H9 (cell line): ENCODE measurements around the gene STYXL1. TPM values are rescaled to one million over a fixed set of nuclear protein-coding genes. Genes with fewer than 3 reads are reported as not detected.
A peak's percentile ranks its signal among the peaks of the same experiment; 100 is the strongest.

Experiments
- DNase-seq: peaks from one replicate; pipeline ENCODE4 v3.0.0-alpha.2; 2017
- H2AFZ ChIP-seq: one replicate; pipeline ENCODE4 v1.6.1; 2013; ENCODE audit warnings: mild to moderate bottlenecking, low read length, control low read depth, moderate library complexity
- H2AK5ac ChIP-seq: 2 replicates; pipeline ENCODE4 v1.6.1; 2013; ENCODE audit warnings: low read length, control low read depth, mixed read lengths; ENCODE audit not compliant: insufficient read length
- H2BK120ac ChIP-seq: one replicate; pipeline ENCODE4 v1.6.1; 2013; ENCODE audit warnings: low read depth, mild to moderate bottlenecking, low read length, control low read depth, inconsistent platforms; ENCODE audit not compliant: poor library complexity, severe bottlenecking
- H2BK12ac ChIP-seq: 2 replicates; pipeline ENCODE4 v1.6.1; 2013; ENCODE audit warnings: low read length, control low read depth, mixed read lengths, low read depth; ENCODE audit not compliant: insufficient read length
- H2BK15ac ChIP-seq: 2 replicates; pipeline ENCODE4 v1.6.1; 2013; ENCODE audit warnings: low read depth, low read length, control low read depth
- H2BK20ac ChIP-seq: one replicate; pipeline ENCODE4 v1.6.1; 2013; ENCODE audit warnings: low read depth, mild to moderate bottlenecking, low read length, control low read depth, inconsistent platforms; ENCODE audit not compliant: poor library complexity, severe bottlenecking
- H2BK5ac ChIP-seq: 2 replicates; pipeline ENCODE4 v1.6.1; 2013; ENCODE audit warnings: low read length, control low read depth, mixed read lengths; ENCODE audit not compliant: insufficient read length
- H3K14ac ChIP-seq: 2 replicates; pipeline ENCODE4 v1.6.1; 2013; ENCODE audit warnings: low read length, control low read depth; ENCODE audit not compliant: insufficient read depth
- H3K18ac ChIP-seq: 2 replicates; pipeline ENCODE4 v1.6.1; 2013; ENCODE audit warnings: low read depth, mild to moderate bottlenecking, mixed read lengths, low read length, control low read depth; ENCODE audit not compliant: insufficient read length
- H3K23ac ChIP-seq: 2 replicates; pipeline ENCODE4 v1.6.1; 2013; ENCODE audit warnings: low read length, control low read depth, mixed read lengths, low read depth; ENCODE audit not compliant: insufficient read length
- H3K23me2 ChIP-seq: 2 replicates; pipeline ENCODE4 v1.6.1; 2013; ENCODE audit warnings: low read depth, mild to moderate bottlenecking, mixed read lengths, low read length, control low read depth; ENCODE audit not compliant: insufficient read length, poor library complexity, severe bottlenecking
- H3K27ac ChIP-seq: 2 replicates; pipeline ENCODE4 v1.5.1; 2013; ENCODE audit warnings: low read length, control low read depth, mixed read lengths, low read depth; ENCODE audit not compliant: insufficient read length
- H3K27me3 ChIP-seq: 2 replicates; pipeline ENCODE4 v1.6.1; 2013; ENCODE audit warnings: low read length, control low read depth, inconsistent platforms; ENCODE audit not compliant: insufficient read depth
- H3K4ac ChIP-seq: 2 replicates; pipeline ENCODE4 v1.6.1; 2013; ENCODE audit warnings: low read depth, mild to moderate bottlenecking, control low read depth, inconsistent platforms, low read length, moderate library complexity
- H3K4me1 ChIP-seq: 2 replicates; pipeline ENCODE4 v1.6.1; 2013; ENCODE audit warnings: low read length, control low read depth, inconsistent platforms; ENCODE audit not compliant: insufficient read depth
- H3K4me2 ChIP-seq: 2 replicates; pipeline ENCODE4 v1.6.1; 2013; ENCODE audit warnings: low read length, control low read depth, mixed read lengths; ENCODE audit not compliant: insufficient read length, insufficient read depth
- H3K56ac ChIP-seq: 2 replicates; pipeline ENCODE4 v1.6.1; 2013; ENCODE audit warnings: low read depth, mild to moderate bottlenecking, mixed read lengths, low read length, control low read depth; ENCODE audit not compliant: insufficient read length
- H3K79me1 ChIP-seq: 2 replicates; pipeline ENCODE4 v1.6.1; 2013; ENCODE audit warnings: low read depth, mild to moderate bottlenecking, moderate library complexity, low read length, control low read depth, inconsistent platforms; ENCODE audit not compliant: insufficient read depth, poor library complexity, severe bottlenecking
- H3K79me2 ChIP-seq: 2 replicates; pipeline ENCODE4 v1.6.1; 2013; ENCODE audit warnings: low read length, control low read depth, inconsistent platforms; ENCODE audit not compliant: insufficient read depth
- H3K9ac ChIP-seq: 2 replicates; pipeline ENCODE4 v1.6.1; 2013; ENCODE audit warnings: low read length, control low read depth, mixed read lengths; ENCODE audit not compliant: insufficient read length; ENCODE audit errors: extremely low read depth
- H3K9me3 ChIP-seq: one replicate; pipeline ENCODE4 v1.6.1; 2013; ENCODE audit warnings: low read depth, low read length, inconsistent platforms; ENCODE audit not compliant: control insufficient read depth
- H3T11ph ChIP-seq: one replicate; pipeline ENCODE4 v1.6.1; 2013; ENCODE audit warnings: mild to moderate bottlenecking, low read length, control low read depth, inconsistent platforms
- H4K20me1 ChIP-seq: one replicate; pipeline ENCODE4 v1.6.1; 2013; ENCODE audit not compliant: control insufficient read depth, insufficient read length, insufficient read depth
- H4K5ac ChIP-seq: 2 replicates; pipeline ENCODE4 v1.6.1; 2013; ENCODE audit warnings: low read depth, mild to moderate bottlenecking, mixed read lengths, low read length, control low read depth; ENCODE audit not compliant: insufficient read length
- H4K8ac ChIP-seq: replicated peaks from 2 replicates; pipeline ENCODE4 v1.6.1; 2013; ENCODE audit warnings: low read length, control low read depth, mixed read lengths, low read depth; ENCODE audit not compliant: insufficient read length
- H4K91ac ChIP-seq: 2 replicates; pipeline ENCODE4 v1.6.1; 2013; ENCODE audit warnings: low read depth, mild to moderate bottlenecking, moderate library complexity, mixed read lengths, low read length, control low read depth; ENCODE audit not compliant: insufficient read length
- H3K27ac Mint-ChIP-seq, 3 experiments: 2 replicates in 2 of 3; 3 replicates in 1 of 3; pipeline ENCODE4 v1.8.0; 2020 to 2021; ENCODE audit warnings: mixed read lengths in 3 of 3, mild to moderate bottlenecking in 1 of 3, moderate library complexity in 1 of 3
- H3K27me3 Mint-ChIP-seq: 2 replicates; pipeline ENCODE4 v1.8.0; 2021; ENCODE audit warnings: low read depth, mild to moderate bottlenecking, moderate library complexity, mixed read lengths
- H3K36me3 Mint-ChIP-seq, 3 experiments: 2 replicates in 2 of 3; 3 replicates in 1 of 3; pipeline ENCODE4 v1.8.0; 2020 to 2021; ENCODE audit warnings: low read depth in 3 of 3, mixed read lengths in 3 of 3; ENCODE audit not compliant: insufficient read depth in 1 of 3
- H3K4me1 Mint-ChIP-seq, 2 experiments: 2 replicates each; pipeline ENCODE4 v1.8.0; 2020; ENCODE audit warnings: mixed read lengths in 2 of 2
- H3K4me3 Mint-ChIP-seq, 2 experiments: 2 replicates in 1 of 2; 3 replicates in 1 of 2; pipeline ENCODE4 v1.8.0; 2020 to 2021; ENCODE audit warnings: mild to moderate bottlenecking in 2 of 2, mixed read lengths in 2 of 2, moderate library complexity in 1 of 2
- H3K9me3 Mint-ChIP-seq, 2 experiments: 2 replicates in 1 of 2; 3 replicates in 1 of 2; pipeline ENCODE4 v1.8.0; 2020; ENCODE audit warnings: mild to moderate bottlenecking in 2 of 2, mixed read lengths in 2 of 2, moderate library complexity in 1 of 2
- WGBS: extraction: QIAGEN DNeasy Blood & Tissue Kit; methylation state at CpG from one replicate; pipeline ENCODE4 v1.1.7; 2013; ENCODE audit warnings: missing lambda C conversion rate, low lambda C conversion rate, mixed read lengths; ENCODE audit not compliant: insufficient read length; ENCODE audit errors: extremely low coverage; 5-methylcytosine and 5-hydroxymethylcytosine counted together
- total RNA-seq: library from RNA; stranded (reverse); gene quantifications from 2 replicates; pipeline ENCODE4 v1.2.1, GENCODE V29; 2021
- TF ChIP-seq, protein P1 (sequence below): fragments of 200-600 bp; sonication (generic); conservative IDR thresholded peaks from 3 replicates; pipeline ENCODE4 v1.8.0; 2021; ENCODE audit warnings: antibody characterized with exemption, mild to moderate bottlenecking

STYXL1 gene
- total RNA-seq, 1 experiment from 2014 or later, result 38.7 TPM

DNA sequence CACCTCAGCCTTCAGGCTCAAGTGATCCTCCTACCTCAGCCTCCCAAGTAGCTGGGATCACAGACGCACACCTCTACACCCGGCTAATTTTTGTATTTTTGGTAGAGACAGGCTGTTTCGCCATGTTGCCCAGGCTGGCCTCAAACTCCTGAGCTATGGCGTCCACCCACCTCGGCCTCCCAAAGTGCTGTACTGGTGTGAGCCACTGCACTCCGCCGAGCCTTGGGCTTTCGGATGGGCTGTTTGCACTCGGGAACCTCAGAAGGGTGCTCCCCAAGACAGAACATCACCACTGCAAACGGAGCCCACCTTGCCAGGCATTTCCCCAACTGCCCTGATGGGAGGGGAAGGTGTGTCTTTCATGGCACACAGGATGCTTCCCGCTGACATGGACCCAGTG lies 80.7 kb downstream of the STYXL1 start:
- H4K8ac ChIP-seq, result no peak overlapping the region
- no peak overlapping the region for H2AFZ ChIP-seq
- TF ChIP-seq, protein P1, sequence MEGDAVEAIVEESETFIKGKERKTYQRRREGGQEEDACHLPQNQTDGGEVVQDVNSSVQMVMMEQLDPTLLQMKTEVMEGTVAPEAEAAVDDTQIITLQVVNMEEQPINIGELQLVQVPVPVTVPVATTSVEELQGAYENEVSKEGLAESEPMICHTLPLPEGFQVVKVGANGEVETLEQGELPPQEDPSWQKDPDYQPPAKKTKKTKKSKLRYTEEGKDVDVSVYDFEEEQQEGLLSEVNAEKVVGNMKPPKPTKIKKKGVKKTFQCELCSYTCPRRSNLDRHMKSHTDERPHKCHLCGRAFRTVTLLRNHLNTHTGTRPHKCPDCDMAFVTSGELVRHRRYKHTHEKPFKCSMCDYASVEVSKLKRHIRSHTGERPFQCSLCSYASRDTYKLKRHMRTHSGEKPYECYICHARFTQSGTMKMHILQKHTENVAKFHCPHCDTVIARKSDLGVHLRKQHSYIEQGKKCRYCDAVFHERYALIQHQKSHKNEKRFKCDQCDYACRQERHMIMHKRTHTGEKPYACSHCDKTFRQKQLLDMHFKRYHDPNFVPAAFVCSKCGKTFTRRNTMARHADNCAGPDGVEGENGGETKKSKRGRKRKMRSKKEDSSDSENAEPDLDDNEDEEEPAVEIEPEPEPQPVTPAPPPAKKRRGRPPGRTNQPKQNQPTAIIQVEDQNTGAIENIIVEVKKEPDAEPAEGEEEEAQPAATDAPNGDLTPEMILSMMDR, result no peak
- no peak overlapping the region for H2BK12ac ChIP-seq
- no peaks in the 10 kb centered on the region; the same call in 1 of the 2 replicates for H3K27me3 Mint-ChIP-seq
- peaks cover 4 to 11% of the 10 kb centered on the region in 2 experiments; a peak in 3 of 4 replicates for H3K4me1 Mint-ChIP-seq
- H3K9ac ChIP-seq, result no peak overlapping the region
- peak overlapping the region; percentile 73 to 89 (median 78); a peak in 4 of 7 replicates for H3K27ac Mint-ChIP-seq
- no peak overlapping the region for H3K4ac ChIP-seq
- WGBS, result no CpG with 5 or more reads among the region's 11 CpGs
- no peak overlapping the region for H2BK15ac ChIP-seq
- no peaks in the 10 kb centered on the region for H3K9me3 Mint-ChIP-seq
- H3K4me1 ChIP-seq, result no peaks in the 10 kb centered on the region
- H3K56ac ChIP-seq, result no peak overlapping the region
- no peaks in the 10 kb centered on the region for H3K27me3 ChIP-seq
- H3K27ac ChIP-seq, result no peak overlapping the region
- peaks cover 10 to 27% (median 27%) of the 10 kb centered on the region in 3 experiments; a peak in 6 of 7 replicates for H3K36me3 Mint-ChIP-seq
- no peaks in the 10 kb centered on the region for H3K79me1 ChIP-seq
- H3K18ac ChIP-seq, result no peak overlapping the region
- H3K9me3 ChIP-seq, result no peaks in the 10 kb centered on the region
- no peaks in the 10 kb centered on the region for H4K20me1 ChIP-seq
- no peaks in the 10 kb centered on the region for H3K23me2 ChIP-seq
- DNase-seq, result no peak
- no peak overlapping the region for H4K91ac ChIP-seq
- no peak overlapping the region for H3T11ph ChIP-seq
- no peak overlapping the region for H2AK5ac ChIP-seq
- H4K5ac ChIP-seq, result no peak overlapping the region
- no peak overlapping the region; the same call in 1 of the 2 replicates for H3K14ac ChIP-seq
- no peak overlapping the region for H3K4me3 Mint-ChIP-seq
- H3K79me2 ChIP-seq, result no peaks in the 10 kb centered on the region
- no peak overlapping the region for H2BK120ac ChIP-seq
- no peak overlapping the region for H2BK5ac ChIP-seq
- no peak overlapping the region for H3K4me2 ChIP-seq
- no peak overlapping the region for H3K23ac ChIP-seq
- no peak overlapping the region for H2BK20ac ChIP-seq
